HG02973 (cell line): Measurements from ENCODE around the gene KMT2E.
"Not testable (repeated sequence)": the region's sequence is repeated elsewhere in the genome, so short reads cannot be mapped to it uniquely, and the experiment has no call there.

Experiments
- ATAC-seq: cut with Tn5 transposase; IDR thresholded peaks from one replicate; pipeline ENCODE4 v1.9.1; 2021; ENCODE audit warnings: moderate library complexity; ENCODE audit not compliant: unreplicated experiment

KMT2E gene

GRCh38 chr7:105013816-105014692 is at the start of gene KMT2E:
TSS of gene KMT2E (plus strand) at chr7:105014205. CDS start at chr7:105040953, 26,748 bp downstream.
- ATAC-seq, result peak; percentile 33

GRCh38 chr7:104964626-104965236 is 49.3 kb upstream of the KMT2E start:
- no peak for ATAC-seq

- ATAC-seq, result no peak
Measured at GRCh38 chr7:104966022-104966421, 48.0 kb upstream of the KMT2E start.

- no peak for ATAC-seq
Measured at GRCh38 chr7:104967088-104967487, 46.9 kb upstream of the KMT2E start.

- ATAC-seq, result no peak
Measured at GRCh38 chr7:104967595-104967994, 46.4 kb upstream of the KMT2E start.

- ATAC-seq, result no peak
Measured at GRCh38 chr7:104968648-104969047, 45.4 kb upstream of the KMT2E start.

GRCh38 chr7:104969183-104969582 is 44.8 kb upstream of the KMT2E start:
- ATAC-seq, result no peak

GRCh38 chr7:104971290-104972071 is 42.5 kb upstream of the KMT2E start:
- ATAC-seq, result no peak

- no peak for ATAC-seq
Measured at GRCh38 chr7:104972500-104972899, 41.5 kb upstream of the KMT2E start.

- ATAC-seq, result no peak
Measured at GRCh38 chr7:104973227-104973626, 40.8 kb upstream of the KMT2E start.

GRCh38 chr7:104973909-104974415 is 40.0 kb upstream of the KMT2E start:
- no peak for ATAC-seq

- ATAC-seq, result not testable (repeated sequence)
Measured at GRCh38 chr7:104975553-104975952, 38.5 kb upstream of the KMT2E start.

- no peak for ATAC-seq
Measured at GRCh38 chr7:104976966-104977636, 36.9 kb upstream of the KMT2E start.

GRCh38 chr7:104978460-104978859 is 35.5 kb upstream of the KMT2E start:
- no peak for ATAC-seq

GRCh38 chr7:104979167-104979841 is 34.7 kb upstream of the KMT2E start:
- no peak for ATAC-seq

- no peak for ATAC-seq
Measured at GRCh38 chr7:104980440-104980839, 33.6 kb upstream of the KMT2E start.

GRCh38 chr7:104980841-104981671 is 32.9 kb upstream of the KMT2E start:
- no peak for ATAC-seq

- no peak for ATAC-seq
Measured at GRCh38 chr7:104981672-104982037, 32.4 kb upstream of the KMT2E start.

- ATAC-seq, result no peak
Measured at GRCh38 chr7:104982308-104983075, 31.5 kb upstream of the KMT2E start.
